Activated CD4-positive, alpha-beta T cell treated with anti-CD3 and anti-CD28 coated beads, Interleukin-2, Interleukin-4, amounts not matched to agents 100 ng/mL and 50 ng/mL, durations not matched to agents 16 hours and 8 hours (primary cell): ENCODE results near the gene LINC00237.

Experiments used
- DNase-seq: peaks from one replicate; pipeline ENCODE4 v3.0.0-alpha.2; 2020; ENCODE audit warnings: low spot score

Gene LINC00237

DNA sequence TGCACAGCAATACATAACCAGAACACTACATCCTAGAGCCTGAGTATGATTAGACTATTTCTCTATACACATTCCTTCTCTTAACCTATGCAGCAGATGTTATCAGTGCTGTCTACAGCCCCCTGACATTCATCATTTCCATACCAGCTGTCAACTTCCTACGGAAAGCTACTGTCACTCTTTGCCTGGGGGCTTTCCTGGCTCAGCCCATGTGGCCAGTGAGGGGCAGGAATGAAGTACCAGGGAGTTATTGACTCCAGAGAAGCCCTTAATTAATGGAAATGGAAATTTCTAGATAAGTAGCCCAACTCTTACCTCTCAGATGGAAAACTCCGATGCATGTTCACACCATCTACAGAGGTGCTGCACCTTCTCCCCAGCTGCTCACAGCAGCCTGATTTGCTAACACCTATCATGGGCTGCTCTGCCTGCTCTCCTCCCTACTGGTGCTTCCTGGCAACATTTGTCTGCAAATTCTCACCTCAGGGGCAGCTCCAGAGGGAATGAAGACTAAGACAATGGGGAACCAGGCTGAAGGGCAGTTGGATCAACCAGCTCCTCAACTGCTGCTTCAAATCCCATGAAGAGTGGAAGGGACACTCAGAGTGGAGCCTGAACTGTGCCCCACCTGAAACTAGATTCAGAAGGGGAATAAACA is 59.6 kb downstream of the LINC00237 start:
- DNase-seq = no peak
